Cardiac muscle cell (in vitro differentiated cells and primary cell): ENCODE results near the gene TMEM139. TPM values are rescaled to one million over a fixed set of nuclear protein-coding genes. Genes with fewer than 3 reads are reported as not detected.
"Not testable (repeated sequence)": the region's sequence is repeated elsewhere in the genome, so short reads cannot be mapped to it uniquely, and the experiment has no call there.

Experiments used
- DNase-seq, 2 donors: peaks; one replicate each; pipeline versions ENCODE4 v3.0.0 to v3.0.0-alpha.2; 2010 to 2017; ENCODE audit warnings: low read depth in 1 of 2, low spot score in 1 of 2
- H3K27ac ChIP-seq: fragments of 200-600 bp; sonication (generic); 2 replicates; pipeline ENCODE4 v1.5.1; 2016
- H3K27me3 ChIP-seq: fragments of 200-600 bp; sonication (generic); 2 replicates; pipeline ENCODE4 v1.6.0; 2016; ENCODE audit warnings: control low read depth
- H3K36me3 ChIP-seq: fragments of 200-600 bp; sonication (generic); 2 replicates; pipeline ENCODE4 v1.5.1; 2016; ENCODE audit warnings: control low read depth
- H3K4me1 ChIP-seq: fragments of 200-600 bp; sonication (generic); 2 replicates; pipeline ENCODE4 v1.8.1; 2017; ENCODE audit warnings: low read depth, mild to moderate bottlenecking, mixed run types
- H3K4me3 ChIP-seq: fragments of 200-600 bp; sonication (generic); 2 replicates; pipeline ENCODE4 v1.5.1; 2016; ENCODE audit warnings: mild to moderate bottlenecking
- H3K9me3 ChIP-seq: fragments of 200-600 bp; sonication (generic); 2 replicates; pipeline ENCODE4 v1.5.1; 2017; ENCODE audit warnings: low read depth, mild to moderate bottlenecking, control low read depth
- CTCF ChIP-seq: IDR thresholded peaks from 2 replicates; pipeline ENCODE4 v1.5.1; 2012; ENCODE audit warnings: low read depth, mild to moderate bottlenecking, low read length
- polyA plus RNA-seq: library from polyadenylated mRNA; unstranded; fragments of >200 nt; fragmentation: Nextera tagmentation; extraction: Ambion mirVana; gene quantifications from 2 replicates; pipeline ENCODE4 v1.2.1, GENCODE V29; 2016
- total RNA-seq: library from RNA; depleted of rRNA; stranded (reverse); fragments of >200 nt; gene quantifications from 2 replicates; pipeline ENCODE4 v1.2.3, GENCODE V29; 2016

The TMEM139 gene
- total and polyA plus RNA-seq, 2 experiments from 2014 or later, result 0.69 to 2.0 TPM

- no peaks in the 10 kb centered on the region for H3K36me3 ChIP-seq
- H3K27ac ChIP-seq, result no peak overlapping the region
- DNase-seq, result no peak
- H3K4me3 ChIP-seq, result no peak overlapping the region
- no peak for TF ChIP-seq CTCF
- no peaks in the 10 kb centered on the region for H3K27me3 ChIP-seq
- H3K9me3 ChIP-seq, result no peaks in the 10 kb centered on the region
- H3K4me1 ChIP-seq, result peaks cover 3% of the 10 kb centered on the region
These were observed 1.7 kb downstream of the TMEM139 start for GRCh38 chr7:143286522-143286890.

- no peak overlapping the region for H3K4me3 ChIP-seq
- DNase-seq, result no peak
- TF ChIP-seq CTCF, result no peak
- H3K27me3 ChIP-seq, result no peaks in the 10 kb centered on the region
- H3K4me1 ChIP-seq, result peaks cover 3% of the 10 kb centered on the region
- H3K27ac ChIP-seq, result no peak overlapping the region
- peaks cover 7% of the 10 kb centered on the region for H3K36me3 ChIP-seq
- no peaks in the 10 kb centered on the region for H3K9me3 ChIP-seq
These were observed 2.7 kb downstream of the TMEM139 start for GRCh38 chr7:143287339-143287934.

- no peaks in the 10 kb centered on the region for H3K9me3 ChIP-seq
- peak within 1 kb of the TSS; percentile 77 for H3K27ac ChIP-seq
- TF ChIP-seq CTCF, result peak; percentile 34
- peak within 1 kb of the TSS; percentile 83 for H3K4me3 ChIP-seq
- H3K27me3 ChIP-seq, result no peaks in the 10 kb centered on the region
- DNase-seq, result peak; percentile 97 to 99
- H3K36me3 ChIP-seq, result peaks cover 11% of the 10 kb centered on the region
- peaks cover 3% of the 10 kb centered on the region for H3K4me1 ChIP-seq
These were observed 3.4 kb downstream of the TMEM139 start, which contains the start of gene CASP2 for GRCh38 chr7:143287935-143288826. Gene CASP2, plus strand, starts transcription at chr7:143288351. Its CDS starts 105 bp downstream, at chr7:143288456.

GRCh38 chr7:143288836-143289235 lies 4.1 kb downstream of the TMEM139 start:
- Histone ChIP-seq H3K4me1 (peaks cover 3% of the 10 kb centered on the region), H3K4me3 (peak overlapping the region; percentile 83), H3K9me3 (no peaks in the 10 kb centered on the region), H3K27ac (peak overlapping the region; percentile 77), H3K27me3 (no peaks in the 10 kb centered on the region), H3K36me3 (peaks cover 15% of the 10 kb centered on the region)
- no peak for TF ChIP-seq CTCF
- no peak for DNase-seq

GRCh38 chr7:143289421-143289820 lies 4.7 kb downstream of the TMEM139 start:
- DNase-seq, result no peak
- no peak overlapping the region for H3K27ac ChIP-seq
- no peaks in the 10 kb centered on the region for H3K9me3 ChIP-seq
- H3K36me3 ChIP-seq, result peaks cover 21% of the 10 kb centered on the region
- H3K4me1 ChIP-seq, result peaks cover 3% of the 10 kb centered on the region
- H3K27me3 ChIP-seq, result no peaks in the 10 kb centered on the region
- no peak for TF ChIP-seq CTCF
- H3K4me3 ChIP-seq, result peak overlapping the region; percentile 83

- H3K4me1 ChIP-seq, H3K27ac ChIP-seq, H3K27me3 ChIP-seq, DNase-seq, H3K9me3 ChIP-seq: not testable (repeated sequence)
- Histone ChIP-seq H3K36me3 (peaks cover 26% of the 10 kb centered on the region), H3K4me3 (peak overlapping the region; percentile 83)
These were observed 5.1 kb downstream of the TMEM139 start for GRCh38 chr7:143289888-143290287.
